Spleen (tissue), 11 donors: ENCODE data around the gene JCAD. TPM values are rescaled to one million over a fixed set of nuclear protein-coding genes. Genes with fewer than 3 reads are reported as not detected.

ENCODE experiments used
- DNase-seq: peaks from one replicate; pipeline ENCODE4 v3.0.0-alpha.2; 2020
- H3K27ac ChIP-seq, 8 donors: fragments of 200-600 bp; sonication (generic) in 7 of 8; 1 replicate in 4 of 8; 2 replicates in 4 of 8; pipeline versions ENCODE4 v1.5.0 to v1.8.0; 2016 to 2021; ENCODE audit warnings: inconsistent platforms in 4 of 8, mild to moderate bottlenecking in 4 of 8, moderate library complexity in 1 of 8
- H3K27me3 ChIP-seq, 7 donors: fragments of 200-600 bp; sonication (generic) in 6 of 7; replicated peaks in 1 of 7; 1 replicate in 4 of 7; 2 replicates in 3 of 7; pipeline versions ENCODE4 v1.5.0 to v1.8.0; 2016 to 2021; ENCODE audit warnings: inconsistent platforms in 3 of 7, mild to moderate bottlenecking in 1 of 7
- H3K36me3 ChIP-seq, 6 donors: fragments of 200-600 bp; sonication (generic) in 5 of 6; 1 replicate in 4 of 6; 2 replicates in 2 of 6; pipeline versions ENCODE4 v1.5.0 to v1.8.0; 2016 to 2021; ENCODE audit warnings: inconsistent platforms in 2 of 6
- H3K4me1 ChIP-seq, 6 donors: fragments of 200-600 bp; sonication (generic) in 5 of 6; 1 replicate in 3 of 6; 2 replicates in 3 of 6; pipeline versions ENCODE4 v1.5.0 to v1.8.0; 2016 to 2021; ENCODE audit warnings: inconsistent platforms in 3 of 6
- H3K4me3 ChIP-seq, 8 donors: fragments of 200-600 bp; sonication (generic) in 7 of 8; 1 replicate in 4 of 8; 2 replicates in 4 of 8; pipeline versions ENCODE4 v1.5.0 to v1.8.0; 2016 to 2021; ENCODE audit warnings: inconsistent platforms in 4 of 8, mild to moderate bottlenecking in 4 of 8, moderate library complexity in 2 of 8
- H3K9me3 ChIP-seq, 8 donors: fragments of 200-600 bp; sonication (generic) in 7 of 8; 1 replicate in 4 of 8; 2 replicates in 4 of 8; pipeline versions ENCODE4 v1.5.0 to v1.8.0; 2016 to 2021; ENCODE audit warnings: inconsistent platforms in 4 of 8
- CTCF ChIP-seq, 11 experiments: fragments of 200-600 bp in 7 of 11; fragments of 450-650 bp in 4 of 11; sonication (generic) in 4 of 11; IDR thresholded peaks in 8 of 11; conservative IDR thresholded peaks in 3 of 11; 1 replicate in 7 of 11; 2 replicates in 4 of 11; pipeline versions ENCODE4 v1.4.0 to v1.8.0; 2016 to 2021; ENCODE audit warnings: antibody characterized with exemption in 11 of 11, inconsistent platforms in 4 of 11, mild to moderate bottlenecking in 1 of 11
- POLR2A ChIP-seq, 3 donors: fragments of 450-650 bp; IDR thresholded peaks; one replicate each; pipeline ENCODE4 v1.5.1; 2017; ENCODE audit warnings: antibody characterized with exemption in 3 of 3, mild to moderate bottlenecking in 1 of 3
- POLR2AphosphoS5 ChIP-seq, 3 donors: sonication (generic); formaldehyde crosslinking; IDR thresholded peaks; one replicate each; pipeline ENCODE4 v1.5.1; 2017; ENCODE audit warnings: antibody characterized with exemption in 3 of 3
- WGBS, 5 donors: extraction: QIAGEN DNeasy Blood & Tissue Kit in 3 of 5; methylation state at CpG; one replicate each; pipeline versions ENCODE4 v1.1.5 to v1.1.7; 2013 to 2018; 5-methylcytosine and 5-hydroxymethylcytosine counted together
- intact Hi-C: fragments of 100-400 bp; cut with DNase I; formaldehyde crosslinking; loops from one replicate; pipeline ENCODE4 v1.15.0; 2023; ENCODE audit warnings: low total_unique reads
- polyA plus RNA-seq, 3 donors: library from polyadenylated mRNA; stranded (reverse); fragments of 200-250 nt; gene quantifications; one replicate each; pipeline ENCODE4 v1.2.1, GENCODE V29; 2013
- total RNA-seq, 7 donors: library from RNA; depleted of rRNA in 3 of 7; stranded (reverse); fragments of >200 nt in 3 of 7; fragmentation: NEBNext Ultra II Directional in 4 of 7; extraction: Animal tissue kit (Norgen Biotek cat#: 25700) in 4 of 7; gene quantifications; one replicate each; pipeline versions ENCODE4 v1.1.0 to v1.2.1, GENCODE V29; 2016 to 2021
- donor health status: healthy with polysubstance abuse.
- donor health status: DM: no; HTN: no; CAD: no; lungs with moderate emphysema.
- donor health status: DM: no; HTN: no; CAD: no.
- donor health status: Bipolar disorder and iron deficiency.
- donor health status: healthy.
- donor health status: DM: no; HTN: no; CAD: no.
- donor health status: DM: yes; HTN: yes; CAD: no.

The JCAD gene
- total and polyA plus RNA-seq, 10 donors, result 0.26 to 5.2 (median 1.8) TPM

GRCh38 chr10:30046476-30046875 lies 12.9 kb downstream of the JCAD start:
- no peak overlapping the region for H3K4me3 ChIP-seq
- no peaks in the 10 kb centered on the region for H3K9me3 ChIP-seq
- WGBS, 5 donors, result 48 to 85% (median 77%) methylated on average over 3 of the region's 3 CpGs
- H3K36me3 ChIP-seq, result no peaks in the 10 kb centered on the region
- no peak for DNase-seq
- H3K27me3 ChIP-seq, result peaks cover 0 to 93% (median 14%) of the 10 kb centered on the region in 7 donors
- intact Hi-C loops, result no loop called here
- TF ChIP-seq CTCF (IDR thresholded peaks at IDR 0.05 in 8 of 11, conservative IDR thresholded peaks at IDR 0.05 in 3 of 11), result no peak
- H3K27ac ChIP-seq, result no peak overlapping the region
- H3K4me1 ChIP-seq, result peaks cover 0 to 29% (median 15%) of the 10 kb centered on the region in 6 donors

- Histone ChIP-seq H3K27me3 (peaks cover 0 to 90% (median 14%) of the 10 kb centered on the region in 7 donors), H3K36me3 (no peaks in the 10 kb centered on the region), H3K4me1 (peaks cover 0 to 31% (median 17%) of the 10 kb centered on the region in 6 donors), H3K9me3 (no peaks in the 10 kb centered on the region), H3K4me3 (no peak overlapping the region), H3K27ac (no peak overlapping the region)
- TF ChIP-seq CTCF (IDR thresholded peaks at IDR 0.05 in 8 of 11, conservative IDR thresholded peaks at IDR 0.05 in 3 of 11) (no peak), POLR2AphosphoS5 (IDR thresholded peaks at IDR 0.05) (no peak), POLR2A (IDR thresholded peaks at IDR 0.05) (no peak)
- 81 to 93% (median 89%) methylated on average over 7 of the region's 7 CpGs for WGBS, 5 donors
- no peak for DNase-seq
- intact Hi-C loops, result no loop called here
Measured at GRCh38 chr10:30045961-30046360, 13.4 kb downstream of the JCAD start.

- H3K4me3 ChIP-seq, result no peak overlapping the region
- WGBS, 5 donors, result 20 to 49% (median 32%) methylated on average over 3 to 5 of the region's 5 CpGs
- DNase-seq, result no peak
- no peaks in the 10 kb centered on the region for H3K9me3 ChIP-seq
- peaks cover 0 to 90% (median 18%) of the 10 kb centered on the region in 7 donors for H3K27me3 ChIP-seq
- no peaks in the 10 kb centered on the region for H3K36me3 ChIP-seq
- TF ChIP-seq POLR2AphosphoS5 (IDR thresholded peaks at IDR 0.05) (peak in 1 of 3 donors; percentile 54), CTCF (IDR thresholded peaks at IDR 0.05 in 8 of 11, conservative IDR thresholded peaks at IDR 0.05 in 3 of 11) (no peak)
- intact Hi-C loops, result no loop called here
- no peak overlapping the region for H3K27ac ChIP-seq
- H3K4me1 ChIP-seq, result peaks cover 0 to 20% (median 9%) of the 10 kb centered on the region in 6 donors
Measured at GRCh38 chr10:30043476-30044270, 15.7 kb downstream of the JCAD start.

GRCh38 chr10:30042820-30043219 lies 16.6 kb downstream of the JCAD start:
- H3K36me3 ChIP-seq, result no peaks in the 10 kb centered on the region
- peaks cover 0 to 16% (median 7%) of the 10 kb centered on the region in 6 donors for H3K4me1 ChIP-seq
- H3K9me3 ChIP-seq, result no peaks in the 10 kb centered on the region
- no peak for DNase-seq
- peaks cover 0 to 90% (median 18%) of the 10 kb centered on the region in 7 donors for H3K27me3 ChIP-seq
- H3K4me3 ChIP-seq, result no peak overlapping the region
- WGBS, 5 donors, result 89 to 100% (median 94%) methylated on average over 3 of the region's 3 CpGs
- H3K27ac ChIP-seq, result no peak overlapping the region
- intact Hi-C loops, result no loop called here
- TF ChIP-seq CTCF (IDR thresholded peaks at IDR 0.05 in 8 of 11, conservative IDR thresholded peaks at IDR 0.05 in 3 of 11), result no peak
- TF ChIP-seq POLR2A (IDR thresholded peaks at IDR 0.05), result no peak
- TF ChIP-seq POLR2AphosphoS5 (IDR thresholded peaks at IDR 0.05), result no peak
